Stimulated activated CD4-positive, alpha-beta T cell treated with anti-CD3 and anti-CD28 coated beads, Interleukin-12 subunit alpha, Interleukin-12 subunit beta, amount 100 ng/mL, for 24 hours (primary cell): ENCODE data around the gene NUP98.
A peak's percentile ranks its signal among the peaks of the same experiment; 100 is the strongest.

Source experiments
- DNase-seq, 2 experiments: peaks; one replicate each; pipeline ENCODE4 v3.0.0-alpha.2; 2020; ENCODE audit warnings: low read depth in 2 of 2

Gene NUP98

DNA sequence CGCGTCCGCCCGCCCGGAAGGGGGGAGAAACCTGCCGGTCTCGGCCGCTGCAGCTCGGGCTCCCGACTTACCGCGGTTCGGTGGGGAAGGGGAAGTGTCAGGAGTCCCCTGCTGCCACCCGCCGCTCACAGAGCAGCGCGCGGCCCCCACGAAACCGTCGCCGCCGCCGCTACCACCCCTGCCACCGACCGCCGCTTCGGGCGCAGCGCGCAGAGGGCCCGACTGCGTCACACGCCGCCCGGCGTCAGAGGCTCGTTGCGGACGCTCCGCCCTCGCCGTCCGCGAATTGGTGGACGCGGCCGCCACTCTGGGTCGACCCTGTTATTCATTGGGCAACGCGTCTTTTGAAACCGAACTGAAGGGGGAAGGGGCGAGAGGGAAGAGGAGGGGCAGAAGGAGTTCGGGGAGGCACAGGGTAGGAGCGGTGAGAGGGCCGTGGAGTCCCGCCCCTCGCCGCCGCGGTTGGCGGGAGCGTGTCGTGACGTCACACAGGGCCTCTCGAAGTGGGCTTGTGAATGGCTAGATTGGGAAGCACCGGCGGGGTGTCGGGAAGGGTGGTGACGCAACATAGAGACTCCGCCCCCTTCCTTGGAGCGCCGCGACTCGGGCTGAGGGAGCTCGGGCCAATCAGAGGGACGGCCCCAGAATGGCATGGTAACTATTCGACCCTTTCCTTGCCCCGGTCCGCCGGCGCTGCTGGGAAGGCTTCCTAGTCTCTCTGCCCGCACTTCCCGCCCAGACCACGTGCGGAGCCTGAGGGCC, at the start of gene NUP98:
Gene NUP98, minus strand, starts transcription at position 226 of the 762 bp plus-strand sequence. CDS start 15,437 bp downstream, outside the sequence.
- peak; percentile 99 for DNase-seq

DNA sequence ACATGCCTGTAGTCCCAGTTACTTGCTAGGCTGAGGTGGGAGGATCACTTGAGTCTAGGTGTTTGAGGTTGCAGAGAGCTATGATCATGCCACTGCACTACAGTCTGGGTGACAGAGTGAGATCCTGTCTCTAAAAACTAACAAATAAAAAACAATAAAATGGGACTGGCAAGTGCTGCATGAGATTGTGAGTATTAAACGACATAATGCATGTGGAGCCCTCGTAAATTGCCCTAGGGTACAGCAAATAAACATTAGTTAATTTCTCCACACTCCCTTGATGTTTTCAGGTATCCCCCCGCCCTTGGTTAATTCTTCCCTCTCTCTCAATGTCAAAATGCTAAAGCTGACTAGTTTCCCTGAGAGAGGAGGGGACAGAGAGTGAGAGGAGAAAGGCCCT, 48.3 kb upstream of the NUP98 start:
- DNase-seq: no peak

DNA sequence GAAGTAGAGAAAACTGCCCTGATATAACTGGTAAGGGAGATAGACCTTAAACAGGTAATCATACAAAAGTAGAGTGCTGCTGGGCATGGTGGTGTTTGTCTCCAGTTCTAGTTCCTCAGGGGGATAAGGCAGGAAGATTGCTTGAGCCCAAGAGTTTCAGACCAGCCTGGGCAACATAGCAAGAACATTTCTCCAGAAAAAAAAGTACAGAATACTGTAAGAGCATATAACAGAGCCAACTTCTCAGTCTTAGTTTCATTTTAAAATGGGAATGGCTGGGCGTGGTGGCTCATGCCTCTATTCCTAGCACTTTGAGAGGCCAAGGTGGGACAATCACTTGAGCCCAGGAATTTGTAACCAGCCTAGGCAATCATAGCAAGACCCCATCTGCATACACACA, 47.9 kb upstream of the NUP98 start:
- no peak for DNase-seq

DNA sequence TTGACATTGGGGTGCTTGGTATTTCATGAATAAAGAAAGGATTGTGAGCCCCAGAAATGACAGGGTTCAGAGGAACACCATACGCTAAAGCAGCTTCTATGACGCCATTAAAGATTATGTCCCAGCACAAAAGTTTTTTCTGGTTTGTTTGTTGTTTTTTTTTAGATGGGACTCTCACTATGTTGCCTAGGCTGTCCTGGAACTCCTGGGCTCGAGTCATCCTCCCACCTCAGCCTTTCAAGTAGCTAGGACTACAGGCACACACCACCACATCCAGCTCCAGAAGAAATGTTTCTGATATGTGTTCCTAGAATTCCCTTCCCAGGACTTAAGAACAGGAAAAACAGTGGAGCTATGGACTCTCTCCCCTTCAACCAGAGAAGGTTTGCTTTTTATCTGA, 46.0 kb upstream of the NUP98 start:
- no peak for DNase-seq

DNA sequence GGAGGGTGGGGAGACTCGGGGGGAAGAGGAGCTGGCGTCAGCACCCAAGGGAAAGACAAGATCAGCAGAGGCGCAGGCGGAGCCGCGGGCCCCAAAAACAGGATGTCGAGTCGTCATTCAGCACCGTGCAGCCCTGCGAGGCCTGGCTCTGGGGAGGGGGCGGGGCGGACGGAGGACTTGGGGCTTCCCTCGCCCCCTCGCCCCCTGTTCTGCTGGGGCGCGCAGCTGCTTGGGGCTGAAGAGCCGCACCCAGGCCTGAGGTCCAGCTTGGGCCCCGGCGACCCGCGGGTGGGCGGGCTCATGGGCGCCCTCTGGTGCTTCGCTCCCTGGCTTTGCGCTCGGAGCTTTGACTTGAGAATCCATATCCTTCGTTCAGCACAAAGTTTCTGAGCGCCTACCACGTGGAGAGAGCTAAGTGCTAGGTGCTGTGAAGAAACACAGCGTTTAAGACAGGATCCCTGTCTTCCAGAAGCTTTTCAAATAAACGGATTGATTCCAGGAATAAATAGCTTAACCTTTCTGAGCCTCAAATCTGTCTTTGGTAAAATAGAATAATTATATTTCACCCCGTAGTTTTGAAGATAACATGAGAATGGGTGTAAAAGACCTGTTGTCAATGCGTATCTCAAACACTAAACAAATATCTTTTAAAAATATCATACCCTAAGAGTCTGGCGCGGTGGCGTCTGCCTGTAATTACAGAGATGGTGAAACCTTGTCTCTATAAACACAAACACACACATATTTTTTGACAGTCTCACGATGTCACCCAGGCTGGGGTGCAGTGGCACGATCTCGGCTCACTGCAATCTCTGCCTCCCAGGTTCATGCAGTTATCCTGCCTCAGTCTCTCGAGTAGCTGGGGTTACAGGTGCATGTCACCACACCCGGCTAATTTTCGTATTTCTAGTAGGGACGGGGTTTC, 44.3 kb upstream of the NUP98 start:
- peak in 1 of 2 experiments; percentile 87 for DNase-seq

DNA sequence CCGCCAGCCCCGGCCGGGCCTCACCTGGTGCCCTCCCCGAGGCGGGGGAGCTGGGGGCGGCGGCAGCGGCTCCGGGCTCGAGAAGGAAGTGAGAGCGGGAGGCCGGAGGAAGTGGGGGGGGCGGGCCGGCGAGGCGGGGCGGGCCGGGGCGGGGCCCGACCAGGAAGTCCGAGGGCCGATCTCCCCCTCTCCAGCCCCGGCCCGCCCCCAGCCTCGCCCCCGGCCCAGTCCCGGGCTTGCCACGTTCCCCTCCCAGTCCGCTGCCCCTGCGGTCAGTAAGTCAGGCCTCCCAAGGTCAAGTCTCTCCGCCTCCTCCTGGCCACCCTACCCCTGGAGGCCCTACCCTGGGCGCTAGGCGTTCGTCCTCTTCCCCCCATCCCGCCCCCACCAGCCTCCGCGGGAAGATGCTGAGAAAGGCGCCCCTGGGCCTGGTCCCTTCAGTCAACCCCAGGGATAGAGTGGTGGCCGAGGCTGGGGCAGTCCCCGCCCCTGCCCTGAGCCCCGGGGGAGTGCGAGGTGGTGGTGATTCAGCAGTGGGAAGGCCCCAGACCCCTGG, 43.6 kb upstream of the NUP98 start, which contains the start of gene RHOG:
Gene RHOG, minus strand, starts transcription at position 90 of the 556 bp plus-strand sequence. CDS start 12,821 bp downstream, outside the sequence.
- DNase-seq: peak in 1 of 2 experiments; percentile 93

DNA sequence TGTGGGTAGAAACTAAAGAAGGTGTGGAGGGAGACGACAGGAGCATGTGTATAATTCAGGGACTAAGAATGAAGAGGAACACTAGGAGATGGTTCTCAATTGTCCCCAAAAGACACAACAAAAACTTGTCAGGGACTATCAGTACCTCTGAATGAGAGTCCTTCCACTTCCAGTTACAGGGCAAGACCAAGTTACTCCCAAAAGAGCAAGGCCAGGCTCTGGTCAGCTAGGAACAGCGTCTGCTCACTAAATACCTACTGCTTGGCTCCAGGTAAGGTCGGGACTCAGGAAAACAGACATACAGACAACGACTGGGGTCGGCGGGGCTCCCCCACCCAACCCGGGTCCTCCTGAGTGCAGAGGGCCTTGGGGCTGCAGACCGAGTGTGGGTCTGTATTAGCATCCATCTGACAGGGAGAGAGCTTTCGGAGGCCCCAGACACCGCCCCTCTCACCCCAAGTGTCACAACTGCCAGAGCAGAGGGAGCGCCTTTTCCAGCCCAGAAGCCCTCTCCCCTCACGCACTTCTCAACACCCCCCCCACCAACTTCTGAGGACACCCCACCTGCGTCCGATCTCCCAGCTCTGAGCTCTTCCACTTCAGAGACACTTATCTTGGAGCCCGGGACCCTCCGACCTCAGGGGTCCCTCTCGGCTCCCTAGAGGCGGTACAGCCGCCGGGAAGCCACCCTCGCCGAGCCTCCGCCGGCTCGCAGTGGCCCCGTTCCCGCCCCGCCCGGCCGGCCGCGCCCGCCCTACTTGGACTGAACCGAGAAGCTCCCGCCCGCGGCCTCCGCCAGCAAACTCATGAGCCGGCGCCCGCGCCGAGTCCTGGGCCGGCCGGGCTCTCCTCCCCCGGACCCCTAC, 42.9 kb upstream of the NUP98 start:
- DNase-seq: no peak

DNA sequence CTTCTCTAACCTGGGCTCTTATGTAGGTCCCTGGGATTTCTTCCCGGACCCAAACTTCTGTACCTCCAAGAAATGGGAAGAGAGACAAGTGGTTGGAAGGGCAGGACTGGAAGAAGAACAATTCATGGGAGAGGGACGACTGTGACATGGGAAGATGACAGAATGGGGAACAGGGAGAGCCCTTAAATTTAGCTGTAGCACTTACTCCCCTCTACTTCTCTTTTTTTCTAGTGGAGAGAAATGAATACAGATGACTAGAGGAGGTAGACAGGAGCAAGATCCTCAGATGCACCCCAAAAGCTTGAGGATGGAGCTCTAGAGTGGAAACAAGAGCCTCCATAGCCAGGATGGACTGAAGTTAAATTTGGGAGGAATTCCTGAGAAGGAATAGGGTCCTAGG, 41.1 kb upstream of the NUP98 start:
- DNase-seq: no peak

DNA sequence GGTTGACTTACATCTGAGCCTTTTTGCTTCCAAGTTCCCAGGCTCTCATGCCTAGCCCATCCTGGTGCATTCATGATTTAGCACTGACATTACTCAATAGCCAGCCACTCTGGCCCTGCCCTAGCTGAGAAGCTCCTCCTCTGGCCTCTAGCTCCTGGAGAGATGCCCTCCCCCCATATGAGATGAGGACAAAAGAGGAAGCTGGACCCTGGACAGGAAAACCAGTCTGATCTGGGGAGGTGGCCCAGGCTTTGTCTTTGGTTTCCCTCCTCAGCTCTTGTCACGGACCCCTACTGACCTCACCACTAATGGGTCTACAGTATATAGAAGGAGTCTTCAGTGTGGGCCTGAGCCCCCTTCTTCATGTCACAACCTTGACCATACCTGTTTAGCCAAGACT, 40.4 kb upstream of the NUP98 start:
- DNase-seq: no peak

DNA sequence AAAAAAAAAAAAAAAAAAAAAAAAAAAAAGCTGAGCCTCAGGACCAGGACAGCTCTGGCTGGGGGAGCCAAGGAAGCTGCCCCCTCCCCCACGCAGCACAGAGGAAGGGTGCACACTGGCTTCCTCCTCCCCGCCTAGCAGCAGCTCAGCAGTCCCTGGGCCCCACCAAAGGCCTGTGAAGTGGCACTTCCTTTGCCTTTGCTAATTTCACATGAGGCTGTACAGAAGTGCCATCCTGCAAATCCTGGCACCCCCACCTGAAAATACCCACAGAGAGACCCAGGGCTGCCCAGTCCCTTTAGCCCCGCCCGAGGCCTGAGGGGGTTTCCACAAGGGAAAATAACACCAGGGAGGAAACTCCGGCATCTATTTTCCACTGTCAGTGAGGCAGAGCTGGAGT, 39.5 kb upstream of the NUP98 start:
- DNase-seq: peak in 1 of 2 experiments; percentile 55

DNA sequence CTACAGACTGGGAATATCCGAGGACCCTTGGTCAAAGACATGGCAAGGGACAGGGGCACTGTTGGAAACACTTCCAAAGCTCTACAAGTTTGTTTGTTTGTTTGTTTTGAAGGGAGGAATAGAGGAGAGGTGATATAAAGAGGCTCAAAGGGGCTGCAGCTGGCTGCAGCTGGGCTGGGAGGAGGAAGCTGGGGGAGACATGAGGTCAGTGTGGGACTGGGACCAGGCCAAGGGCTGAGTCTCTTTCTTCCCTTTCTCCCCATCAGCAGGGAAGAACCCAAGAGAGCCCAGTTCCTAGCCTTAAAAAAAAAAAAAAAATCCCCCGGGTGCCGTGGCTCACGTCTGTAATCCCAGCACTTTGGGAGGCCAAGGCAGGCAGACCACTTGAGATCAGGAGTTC, 38.4 kb upstream of the NUP98 start:
- DNase-seq: no peak

DNA sequence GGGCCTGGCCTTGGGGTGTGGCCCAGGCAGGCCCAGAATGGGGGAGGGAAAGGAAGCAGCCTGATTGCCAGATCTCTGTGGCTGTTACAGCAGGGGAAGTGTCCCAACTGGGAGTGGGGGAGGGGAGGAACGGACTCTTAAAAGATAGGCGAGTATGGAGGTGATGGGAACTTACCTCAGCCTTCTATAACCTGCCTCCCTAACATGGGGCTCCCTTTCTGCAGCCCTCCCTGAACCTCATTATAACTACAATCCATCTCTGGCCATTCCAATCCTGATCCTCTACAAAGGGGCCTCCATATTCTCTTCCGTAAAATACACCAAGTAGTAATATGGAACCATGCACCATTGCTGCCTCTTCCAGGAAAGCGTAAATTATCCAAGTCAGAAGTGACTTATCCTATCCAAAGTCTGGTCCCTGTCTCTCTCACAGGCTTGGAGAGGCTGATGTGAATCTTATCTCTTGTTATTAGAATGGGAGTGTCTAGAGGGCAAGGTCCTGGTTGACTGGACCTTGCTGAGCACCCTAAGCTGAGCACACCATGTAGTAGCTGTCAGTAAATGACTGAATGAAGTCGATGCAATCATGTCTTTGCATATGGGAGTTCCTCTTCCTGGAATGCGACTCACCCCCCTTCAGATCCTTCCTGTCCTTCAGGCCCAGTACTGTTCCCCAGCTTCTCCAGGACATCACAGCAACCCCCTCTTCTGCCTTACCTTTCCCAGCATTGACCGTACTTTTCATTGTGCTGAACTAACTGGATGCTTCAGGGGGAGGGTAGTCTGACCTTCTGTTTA, 37.5 kb upstream of the NUP98 start:
- DNase-seq: no peak

DNA sequence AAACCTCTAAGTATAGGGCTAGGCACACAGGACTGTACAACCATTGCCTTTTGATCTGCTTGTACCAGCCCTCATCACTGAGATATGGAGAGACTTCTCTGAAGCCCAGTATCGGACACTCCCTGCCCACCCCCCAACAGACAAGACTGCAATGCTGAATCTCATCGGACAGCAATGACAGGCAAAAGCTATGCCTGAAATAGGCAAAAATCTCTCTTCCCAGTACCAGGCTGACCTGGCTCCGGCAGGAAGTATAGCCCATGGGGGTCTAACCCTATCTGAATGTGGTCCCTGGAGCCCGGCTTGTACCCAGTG, 37.0 kb upstream of the NUP98 start:
- no peak for DNase-seq

DNA sequence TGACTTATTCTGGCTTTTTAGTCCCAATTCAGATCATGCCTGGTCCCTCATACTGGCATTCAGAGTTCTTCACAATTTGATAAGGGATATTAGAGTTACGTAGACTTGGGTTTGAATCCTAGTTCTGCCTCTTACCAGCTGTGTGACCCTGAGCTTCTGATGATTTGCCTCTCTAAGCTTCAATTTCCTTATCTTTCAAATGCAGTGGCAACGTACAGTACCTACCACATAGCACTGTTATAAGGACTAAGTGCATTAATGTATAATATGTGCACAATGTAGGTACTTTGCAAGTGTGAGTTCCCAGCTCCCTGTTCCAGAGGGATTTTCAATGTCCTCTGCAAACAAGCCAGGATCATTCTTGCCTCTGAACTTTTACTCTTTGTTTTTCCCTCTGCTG, 36.1 kb upstream of the NUP98 start:
- DNase-seq: no peak

DNA sequence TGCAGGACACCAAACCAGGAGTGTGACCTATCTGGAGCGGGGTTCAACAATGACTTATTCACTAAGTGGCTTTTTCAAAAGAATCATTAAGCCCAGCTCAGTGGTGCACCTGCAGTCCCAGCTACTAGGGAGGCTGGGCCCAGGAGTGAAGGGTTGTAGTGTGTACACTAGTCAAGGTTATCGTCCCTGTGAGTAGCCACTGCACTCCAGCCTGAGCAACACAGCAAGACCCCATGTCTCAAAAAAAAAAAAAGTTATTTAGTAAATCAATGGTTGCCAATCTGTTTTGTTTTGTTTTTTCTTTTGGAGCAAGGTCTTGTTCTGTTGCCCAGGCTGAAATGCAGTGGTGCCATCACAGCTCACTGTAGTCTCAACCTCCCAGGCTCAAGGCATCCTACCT, 35.5 kb upstream of the NUP98 start:
- DNase-seq: no peak

DNA sequence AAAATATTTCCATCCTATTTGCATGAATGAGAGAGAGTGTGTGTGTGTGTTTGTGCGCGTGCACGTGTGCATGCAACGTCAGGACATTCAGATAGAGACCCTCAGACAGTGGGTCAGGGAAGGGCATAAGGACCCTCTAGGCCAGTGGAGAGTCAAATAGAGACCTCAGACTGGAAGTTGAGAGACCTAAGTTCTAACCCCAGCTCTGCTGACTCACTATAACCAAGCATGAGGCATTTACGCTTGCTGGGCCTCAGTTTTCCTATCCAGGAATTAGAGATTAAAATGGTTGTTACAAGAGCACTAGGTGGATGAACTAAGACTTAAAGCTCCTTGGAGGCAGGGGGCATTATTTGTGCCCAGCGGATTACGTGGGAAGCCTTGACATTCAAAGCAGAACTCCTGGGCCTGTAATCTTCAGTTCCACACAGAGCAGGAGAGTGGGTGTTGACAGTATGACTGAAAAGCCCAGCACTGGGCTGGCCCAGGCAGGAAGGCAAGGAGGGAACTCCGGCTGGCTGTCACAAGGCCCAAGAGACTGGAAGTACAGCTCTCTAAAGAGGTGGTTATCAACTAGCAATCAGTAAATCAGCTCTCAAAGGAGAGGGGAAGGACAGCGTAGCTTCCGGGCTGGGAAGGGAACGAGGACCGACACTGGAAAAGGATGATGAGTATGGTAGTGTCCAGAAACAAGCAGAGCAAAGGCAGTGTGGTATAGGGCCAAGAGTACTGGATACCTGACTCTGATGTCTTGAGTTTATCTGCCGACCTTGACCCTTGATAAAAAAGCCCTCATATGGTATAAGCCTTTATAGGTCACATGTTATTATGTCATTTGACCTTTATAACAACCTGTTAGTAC, 34.3 kb upstream of the NUP98 start:
- no peak for DNase-seq

DNA sequence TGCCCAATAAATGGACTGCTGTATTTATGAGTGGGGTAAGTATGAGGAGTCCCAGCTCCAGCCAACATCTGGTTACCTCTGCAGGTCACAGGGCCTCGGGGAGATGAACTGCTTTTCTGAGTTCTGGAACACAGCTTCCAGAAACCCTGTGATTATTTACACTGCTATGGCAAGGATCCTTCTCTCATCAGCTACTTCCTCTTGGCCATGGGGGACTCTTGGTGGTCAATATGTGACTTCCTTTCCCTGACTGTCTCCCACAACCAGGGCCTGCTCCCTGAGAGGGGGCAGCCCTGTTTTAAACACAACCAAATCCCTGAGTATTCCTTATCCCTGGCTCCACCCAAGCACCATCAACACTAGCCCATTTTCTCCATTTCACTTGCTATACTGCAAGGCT, 33.4 kb upstream of the NUP98 start:
- DNase-seq: no peak

DNA sequence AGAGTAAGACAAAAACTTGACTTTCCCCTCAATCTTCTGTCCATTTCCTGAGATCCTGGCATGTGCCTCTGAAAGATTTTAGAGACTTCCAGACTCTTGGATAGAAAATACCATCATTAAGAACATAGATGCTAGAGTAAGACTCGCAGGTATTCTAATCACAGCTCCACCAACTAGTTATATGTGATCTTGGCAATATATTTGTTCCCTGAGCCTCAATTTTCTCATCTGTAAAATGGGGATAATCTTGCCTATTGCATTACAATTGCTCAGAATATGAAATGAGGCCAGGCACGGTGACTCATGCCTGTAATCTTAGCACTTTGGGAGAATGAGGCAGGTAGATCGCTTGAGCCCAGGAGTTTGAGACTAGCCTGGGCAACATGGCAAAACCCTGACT, 32.7 kb upstream of the NUP98 start:
- DNase-seq: no peak

DNA sequence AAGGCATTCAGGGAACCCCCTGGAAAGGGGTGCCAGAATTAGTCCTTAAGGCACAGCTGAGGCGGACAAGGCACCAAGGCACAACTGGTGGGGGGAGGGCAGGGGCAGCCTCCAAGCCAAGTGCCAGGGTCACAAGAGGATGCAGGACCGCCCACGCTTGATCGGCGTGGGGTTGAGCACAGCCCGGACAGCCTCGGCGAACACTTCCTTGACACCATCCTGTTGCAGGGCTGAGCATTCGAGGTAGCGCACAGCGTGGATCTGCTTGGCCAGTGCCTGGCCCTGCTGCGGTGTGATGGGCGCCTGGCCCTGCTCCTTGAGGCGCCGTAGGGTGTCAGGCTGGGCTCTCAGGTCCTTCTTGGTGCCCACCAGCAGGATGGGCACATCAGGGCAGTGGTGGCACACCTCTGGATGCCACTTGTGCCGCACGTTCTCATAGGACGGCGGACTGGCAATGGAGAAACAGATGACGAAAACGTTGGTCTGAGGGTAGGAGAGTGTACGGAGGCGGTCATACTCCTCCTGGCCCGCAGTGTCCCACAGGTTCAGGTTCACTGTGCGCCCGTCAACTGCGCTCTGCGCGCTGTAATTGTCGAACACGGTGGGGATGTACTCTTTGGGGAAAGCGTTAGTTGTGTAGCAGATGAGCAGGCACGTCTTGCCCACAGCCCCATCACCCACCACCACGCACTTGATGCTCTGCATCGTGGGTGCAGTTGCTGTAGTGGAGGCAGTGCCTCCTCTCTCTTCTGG, 30.3 kb upstream of the NUP98 start:
- no peak for DNase-seq
